GM10847 (cell line): ENCODE measurements around the gene FAM174B.

Source experiments
- POLR2A ChIP-seq: IDR thresholded peaks from 2 replicates; pipeline ENCODE4 v1.6.1; 2011; ENCODE audit not compliant: insufficient read length; ENCODE audit errors: extremely low read depth

The FAM174B gene

DNA sequence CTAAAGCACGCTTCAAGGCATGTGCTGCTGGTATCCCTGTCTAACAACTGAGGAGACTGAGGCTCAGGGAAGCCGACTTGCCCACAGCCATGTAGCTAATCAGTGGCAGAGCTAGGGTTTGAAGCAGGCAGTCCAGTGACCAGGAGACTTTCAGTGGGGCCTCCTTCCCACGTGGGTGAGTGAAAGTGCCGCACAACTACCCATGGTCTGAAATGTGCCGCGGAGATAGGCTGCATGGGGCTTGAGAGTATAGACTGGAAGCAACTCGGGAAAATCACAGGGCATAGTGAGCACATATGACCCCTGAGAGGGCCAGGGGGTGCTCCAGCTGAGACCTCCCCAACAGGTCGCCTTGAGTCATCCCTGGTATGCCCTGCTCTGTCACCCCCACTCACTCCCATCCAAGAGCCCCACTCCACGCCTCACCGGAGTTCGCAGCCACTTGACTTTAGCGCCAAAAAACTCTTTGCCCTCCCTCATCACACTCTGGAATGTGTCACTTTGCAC, 19.1 kb downstream of the FAM174B start:
- no peak for TF ChIP-seq POLR2A

DNA sequence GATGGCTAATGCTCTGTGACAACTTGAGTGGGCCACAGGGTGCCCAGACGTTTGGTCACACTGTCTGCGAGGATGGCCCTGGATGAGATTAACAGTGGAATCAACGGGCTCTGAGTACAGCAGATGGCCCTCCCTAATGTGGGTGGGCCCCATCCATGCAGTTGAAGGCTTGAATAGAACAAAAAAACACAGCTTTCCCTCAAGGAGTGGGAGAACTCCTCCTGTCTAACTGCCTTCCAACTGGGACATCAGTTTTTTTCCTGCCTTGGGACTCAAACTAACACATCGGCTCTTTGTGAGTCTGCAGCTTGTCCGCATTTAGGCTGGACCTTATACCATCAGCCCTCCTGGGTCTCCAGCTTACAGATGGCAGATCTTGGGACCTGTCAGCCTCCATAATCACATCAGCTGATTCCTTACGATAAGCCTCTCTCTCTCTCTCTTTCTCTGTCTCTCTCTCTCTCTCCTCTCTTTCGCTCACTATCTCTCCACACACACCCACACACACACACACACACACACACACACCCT, 20.8 kb downstream of the FAM174B start:
- no peak for TF ChIP-seq POLR2A

GRCh38 chr15:92634060-92634459, 21.5 kb downstream of the FAM174B start:
- no peak for TF ChIP-seq POLR2A

DNA sequence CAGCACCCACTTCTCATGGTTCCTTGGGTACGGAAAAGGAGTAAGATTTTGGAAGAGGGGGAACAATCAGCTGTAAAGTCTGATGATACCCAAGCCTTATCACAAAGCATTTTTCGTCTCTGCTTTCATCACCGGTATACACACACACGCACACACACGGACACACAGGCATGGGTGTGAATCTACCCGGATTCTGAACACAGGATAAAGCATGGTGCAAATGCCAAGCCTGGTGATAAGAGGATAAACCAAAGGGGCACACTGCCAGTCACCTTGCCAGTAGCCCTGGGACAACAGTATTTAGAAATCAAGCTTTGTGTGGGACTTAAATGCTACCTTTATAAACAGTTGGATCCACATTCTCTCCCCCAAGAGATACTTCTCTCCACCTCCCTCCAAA, 22.2 kb downstream of the FAM174B start:
- TF ChIP-seq POLR2A, result no peak

DNA sequence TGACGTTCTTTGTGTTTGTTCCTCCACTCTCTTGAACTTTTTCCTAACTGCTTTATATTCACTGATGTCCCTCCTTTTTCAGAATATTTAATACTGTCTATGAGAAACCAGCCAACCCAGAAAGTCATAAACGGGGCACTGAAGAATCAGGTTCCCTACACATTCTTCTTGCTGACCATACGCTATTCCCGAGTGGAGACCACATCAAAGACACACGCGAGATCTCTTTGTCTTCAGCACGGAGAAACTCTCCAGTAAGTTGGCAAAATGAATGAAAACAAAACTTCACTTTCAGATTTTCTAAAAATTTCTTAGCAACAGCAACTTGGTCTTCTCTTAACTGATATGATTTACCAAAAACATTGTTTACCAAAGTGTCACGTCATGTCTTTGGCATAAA, 22.6 kb downstream of the FAM174B start:
- no peak for TF ChIP-seq POLR2A

GRCh38 chr15:92631721-92632120, 23.9 kb downstream of the FAM174B start:
- TF ChIP-seq POLR2A, result no peak

DNA sequence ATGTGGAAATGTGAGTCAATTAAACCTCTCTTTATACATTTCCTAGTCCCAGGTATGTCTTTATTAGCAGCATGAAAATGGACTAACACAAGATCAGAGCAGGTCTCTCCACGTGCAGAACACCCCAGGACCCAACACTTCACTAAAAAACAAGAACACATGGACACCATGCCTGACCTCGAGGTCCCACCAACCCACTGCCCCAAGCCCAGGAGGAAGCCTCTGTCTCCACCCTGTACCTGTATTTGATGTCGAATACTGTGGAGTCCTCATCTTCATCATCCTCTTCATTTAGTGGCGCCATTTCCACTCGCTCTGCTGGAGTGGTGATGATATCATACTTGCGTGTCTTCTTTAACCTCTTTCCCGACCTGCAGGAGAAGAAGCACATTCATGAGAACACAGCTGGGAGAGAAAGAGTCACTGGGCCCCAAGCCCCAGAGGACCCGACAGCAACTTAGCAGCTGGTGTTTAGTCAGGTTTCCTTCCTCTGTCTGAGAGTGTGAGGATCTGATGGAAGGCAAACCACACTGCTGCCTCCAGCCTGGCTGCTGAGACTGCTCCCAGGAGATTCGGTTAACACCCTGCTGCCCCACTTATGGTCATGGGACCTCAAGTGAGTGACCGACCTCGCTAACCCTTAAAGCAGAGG, 25.5 kb downstream of the FAM174B start:
- no peak for TF ChIP-seq POLR2A

DNA sequence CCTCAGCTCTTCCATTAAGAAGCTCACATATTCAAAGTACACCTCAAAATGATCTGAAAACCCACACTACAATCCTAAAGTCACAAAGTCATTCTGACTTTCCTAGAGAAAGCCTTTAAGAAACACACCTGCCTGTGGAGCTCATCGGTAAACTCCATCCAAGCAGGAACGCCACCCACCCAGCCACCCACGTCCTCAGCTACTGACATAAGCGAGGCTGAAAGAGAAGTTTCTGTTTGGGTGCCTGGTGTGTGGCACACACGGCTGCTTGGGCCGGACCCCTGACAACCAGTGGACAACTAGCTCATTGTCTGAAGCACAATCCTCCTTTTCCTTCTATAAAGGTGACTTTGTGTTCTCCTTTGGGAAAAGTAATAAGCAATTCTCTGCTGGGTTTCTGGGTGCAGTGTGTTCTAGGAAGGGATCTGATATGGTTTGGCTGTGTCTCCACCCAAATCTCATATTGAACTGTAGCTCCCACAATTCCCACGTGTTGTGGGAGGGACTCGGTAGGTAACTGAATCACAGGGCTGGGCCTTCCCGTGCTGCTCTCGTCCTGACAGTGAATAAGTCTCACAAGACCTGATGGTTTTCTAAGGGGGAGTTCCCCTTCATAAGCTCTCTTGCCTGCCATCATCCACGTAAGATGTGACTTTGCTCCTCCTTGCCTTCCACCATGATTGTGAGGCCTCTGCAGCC, 26.1 kb downstream of the FAM174B start:
- no peak for TF ChIP-seq POLR2A

GRCh38 chr15:92627014-92627413, 28.6 kb downstream of the FAM174B start:
- TF ChIP-seq POLR2A, result no peak

DNA sequence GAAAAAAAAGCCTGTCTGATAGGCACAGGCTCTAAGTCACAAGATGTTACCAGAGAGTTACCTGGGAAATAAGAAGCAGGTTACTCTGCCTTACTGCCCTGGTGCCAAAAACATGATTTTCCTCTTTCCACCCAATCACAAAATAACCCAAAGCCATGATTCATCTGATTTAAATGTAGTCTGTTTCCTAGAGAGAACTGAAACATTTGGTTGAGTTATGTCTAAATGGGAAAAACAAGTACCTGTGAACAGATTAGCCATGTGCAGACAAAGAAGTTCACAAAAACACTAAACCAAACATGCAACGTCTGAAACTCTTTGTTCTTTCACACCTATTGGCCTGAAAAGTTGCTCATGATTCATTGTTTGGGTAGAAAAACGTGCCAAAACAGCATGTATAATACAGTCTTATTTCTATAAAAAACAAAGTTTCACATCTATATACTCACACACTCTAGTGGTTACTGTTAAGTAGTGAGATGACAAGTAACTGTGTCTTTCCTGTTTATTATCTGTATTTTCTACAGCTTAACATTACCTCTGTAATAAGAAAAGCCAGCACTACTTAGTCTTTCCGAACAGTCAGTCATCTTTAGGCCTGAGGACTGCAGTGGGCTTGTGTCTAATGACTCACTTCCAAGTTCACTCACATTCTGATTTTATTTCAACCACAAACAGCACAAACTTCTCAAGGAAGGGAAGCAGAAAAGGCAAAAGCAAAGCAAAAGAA, 30.2 kb downstream of the FAM174B start:
- TF ChIP-seq POLR2A, result no peak

DNA sequence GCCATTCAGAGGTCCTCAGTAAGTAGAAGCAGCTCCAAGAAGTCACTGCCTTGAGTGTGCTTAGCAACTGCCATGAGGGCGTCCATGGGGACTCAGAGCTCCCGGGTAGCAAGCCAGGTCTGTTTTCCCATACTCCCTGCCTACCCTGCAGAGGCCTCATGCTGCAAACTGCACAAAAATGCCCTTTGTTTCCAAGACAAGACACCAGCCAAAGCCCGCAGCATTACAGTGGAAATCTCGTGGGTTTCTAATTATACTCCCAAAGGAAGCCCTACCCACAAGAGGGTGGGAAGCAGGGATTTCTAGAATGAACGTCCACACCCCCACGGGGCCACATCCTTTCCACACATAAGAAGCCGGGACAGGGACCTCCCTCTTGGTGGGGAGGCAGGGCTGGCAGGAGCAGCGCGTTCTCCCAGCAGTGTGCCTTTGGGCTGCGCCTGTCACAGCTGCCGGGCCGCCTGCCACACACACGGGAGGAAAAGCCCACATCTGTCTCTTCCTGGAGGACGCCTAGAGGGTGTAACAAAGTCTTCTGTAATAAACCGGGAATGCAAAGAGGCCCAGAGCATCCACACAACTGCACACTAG, 31.1 kb downstream of the FAM174B start:
- no peak for TF ChIP-seq POLR2A

DNA sequence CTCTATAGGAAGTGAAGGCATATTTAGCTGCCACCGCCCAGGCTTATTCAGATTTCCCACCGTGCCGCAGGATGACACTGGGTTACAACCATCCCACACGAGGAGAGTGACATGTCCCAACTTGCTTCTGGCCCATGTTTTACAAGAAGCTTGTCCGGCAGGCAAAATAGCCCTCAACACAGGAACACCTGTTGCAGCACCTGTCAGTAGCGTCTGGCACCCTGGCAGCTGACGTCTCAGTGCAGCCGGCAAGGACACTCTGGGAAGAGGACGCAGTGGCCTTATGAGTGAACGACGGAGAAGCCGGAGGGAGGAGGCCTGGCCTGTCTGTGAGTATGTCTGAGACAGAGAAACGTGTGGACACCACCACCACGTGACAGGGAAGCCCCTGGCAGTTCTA, 32.1 kb downstream of the FAM174B start:
- TF ChIP-seq POLR2A, result no peak

DNA sequence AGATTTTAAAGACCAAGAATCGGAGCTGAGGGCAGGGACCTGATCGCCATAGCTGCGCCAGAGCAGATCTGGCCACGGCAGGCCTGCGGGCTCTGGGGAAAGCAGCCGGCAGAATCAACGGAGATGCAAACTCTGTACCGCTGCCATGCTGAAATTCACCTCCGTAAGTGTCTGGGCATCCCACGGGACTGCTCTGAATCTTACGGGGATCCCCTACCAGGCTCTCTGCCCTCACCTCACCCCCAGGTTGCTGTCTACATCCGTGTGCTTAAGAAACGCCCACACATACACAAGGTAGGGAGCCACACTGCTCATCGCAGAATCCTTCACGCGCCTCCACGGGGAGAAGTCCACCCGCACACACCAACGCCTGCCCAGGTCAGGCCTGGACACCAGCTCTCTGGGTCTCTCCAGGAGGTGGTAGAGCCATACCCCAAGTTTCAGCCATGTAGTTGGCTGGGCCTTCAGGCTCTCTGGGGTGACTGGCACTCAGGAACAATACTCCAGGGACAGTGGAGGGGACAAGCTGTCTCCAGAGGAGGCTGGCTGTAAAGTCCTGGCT, 33.5 kb downstream of the FAM174B start:
- no peak for TF ChIP-seq POLR2A

GRCh38 chr15:92620991-92621390, 34.6 kb downstream of the FAM174B start:
- TF ChIP-seq POLR2A, result no peak
